HPDE6-E6E7 (cell line): ENCODE measurements around the gene NCDN.
"Not testable (repeated sequence)": the region's sequence is repeated elsewhere in the genome, so short reads cannot be mapped to it uniquely, and the experiment has no call there.

Source experiments
- DNase-seq: peaks from one replicate; pipeline ENCODE4 v3.0.0; 2011; ENCODE audit warnings: missing footprints; ENCODE audit errors: extremely low spot score

The NCDN gene

DNA sequence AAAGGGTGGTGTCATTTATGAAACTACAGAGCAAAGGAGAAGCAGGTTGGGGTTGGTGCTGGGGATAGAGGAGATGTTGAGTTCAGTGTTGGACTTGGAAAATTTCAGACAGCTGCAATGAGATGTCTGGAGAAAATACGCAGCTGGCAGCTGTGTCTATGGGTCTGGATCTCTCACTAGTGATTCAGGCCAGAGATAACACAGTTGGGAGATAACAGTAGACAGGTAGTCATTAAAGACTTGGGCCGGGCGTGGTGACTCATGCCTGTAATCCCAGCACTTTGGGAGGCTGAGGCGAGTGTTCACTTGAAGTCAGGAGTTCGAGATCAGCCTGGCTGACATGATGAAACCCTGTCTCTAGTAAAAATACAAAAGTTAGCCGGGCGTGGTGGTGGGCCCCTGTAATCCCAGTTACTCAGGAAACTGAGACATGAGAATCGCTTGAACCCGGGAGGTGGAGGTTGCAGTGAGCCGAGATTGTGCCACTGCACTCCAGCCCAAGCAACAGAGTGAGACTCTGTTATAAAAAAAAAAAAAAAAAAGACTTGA is 13.1 kb downstream of the NCDN start:
- no peak for DNase-seq

DNA sequence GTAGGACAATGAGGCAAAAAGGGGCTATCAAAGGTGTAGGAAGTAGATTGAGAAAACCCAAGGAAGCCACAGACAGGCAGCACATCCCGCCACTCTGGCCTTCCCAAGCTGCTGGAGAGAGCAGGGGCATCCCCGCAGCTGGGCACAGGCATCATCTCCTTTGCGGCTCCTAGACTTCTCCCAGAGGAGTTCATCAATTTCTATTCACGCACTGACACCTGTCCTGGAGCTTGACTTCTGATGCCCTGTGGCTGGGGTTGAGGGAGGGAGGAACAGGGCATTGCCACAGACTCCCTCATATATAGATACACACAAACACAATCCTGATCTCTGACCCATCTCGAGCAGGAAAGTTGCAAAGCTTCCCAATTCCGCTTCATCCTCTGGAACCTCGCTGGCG is 13.7 kb downstream of the NCDN start:
- DNase-seq: no peak

DNA sequence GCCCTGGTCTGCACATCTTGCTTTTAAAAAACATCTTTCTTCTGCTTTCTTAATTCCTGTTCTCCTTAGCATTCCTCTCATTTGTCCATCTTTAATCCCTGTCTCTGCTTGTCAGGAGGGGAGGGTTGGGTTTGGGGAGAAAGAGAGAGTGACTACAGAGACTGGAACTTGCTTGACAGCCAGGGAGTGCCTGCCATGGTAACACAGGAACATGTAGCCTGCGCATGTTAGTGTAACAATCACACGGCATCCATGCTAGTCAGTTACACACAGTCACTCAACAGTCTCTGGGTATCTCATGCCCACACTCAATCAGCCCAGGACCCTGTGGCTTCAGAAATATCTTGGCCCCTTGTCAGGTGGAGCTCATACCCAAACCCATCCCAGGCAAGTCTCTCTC is 14.7 kb downstream of the NCDN start:
- no peak for DNase-seq

DNA sequence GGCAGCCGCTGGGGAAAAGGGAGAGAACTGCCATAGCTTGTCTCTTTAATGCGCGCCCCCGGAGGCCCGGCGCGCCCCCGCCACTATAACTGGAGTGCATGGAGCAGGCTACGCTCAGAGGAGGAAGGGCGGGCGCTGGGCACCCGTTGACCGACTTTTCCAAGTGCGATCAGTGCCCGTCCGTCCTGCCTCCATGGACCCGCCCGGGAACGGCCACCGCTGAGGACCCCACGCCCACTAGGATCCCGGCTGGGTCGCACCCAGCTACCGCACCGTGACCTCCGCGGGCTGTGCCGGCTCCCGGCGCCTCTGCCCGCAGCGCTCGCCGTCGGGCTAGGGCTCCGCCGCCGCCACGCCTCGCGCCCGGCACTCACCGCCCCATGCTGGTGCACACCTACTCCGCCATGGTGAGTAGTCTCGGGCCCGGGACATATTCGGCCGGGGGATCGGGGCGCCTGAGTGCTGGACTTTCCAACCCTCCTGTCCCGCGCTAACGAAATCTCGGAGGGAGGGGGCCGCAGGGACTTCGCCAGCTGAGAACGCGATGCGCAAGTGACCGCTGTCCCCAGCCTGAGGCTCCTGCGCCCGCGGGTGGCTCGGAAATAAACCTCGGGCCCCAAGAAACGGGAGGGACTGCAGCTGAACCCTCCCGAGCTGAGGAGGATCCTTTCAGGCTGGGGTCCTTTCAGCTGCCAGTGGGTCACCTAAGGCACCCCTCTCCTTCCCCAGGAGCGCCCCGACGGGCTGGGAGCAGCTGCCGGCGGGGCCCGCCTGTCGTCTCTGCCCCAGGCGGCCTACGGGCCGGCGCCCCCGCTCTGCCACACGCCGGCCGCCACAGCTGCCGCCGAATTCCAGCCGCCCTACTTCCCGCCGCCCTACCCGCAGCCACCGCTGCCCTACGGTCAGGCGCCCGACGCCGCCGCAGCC is 15.9 kb downstream of the NCDN start, which contains the start of gene TFAP2E:
TSS of gene TFAP2E (plus strand) at position 117 of the 927 bp plus-strand sequence. CDS start at position 381, 264 bp downstream.
- DNase-seq: peak; percentile 44

DNA sequence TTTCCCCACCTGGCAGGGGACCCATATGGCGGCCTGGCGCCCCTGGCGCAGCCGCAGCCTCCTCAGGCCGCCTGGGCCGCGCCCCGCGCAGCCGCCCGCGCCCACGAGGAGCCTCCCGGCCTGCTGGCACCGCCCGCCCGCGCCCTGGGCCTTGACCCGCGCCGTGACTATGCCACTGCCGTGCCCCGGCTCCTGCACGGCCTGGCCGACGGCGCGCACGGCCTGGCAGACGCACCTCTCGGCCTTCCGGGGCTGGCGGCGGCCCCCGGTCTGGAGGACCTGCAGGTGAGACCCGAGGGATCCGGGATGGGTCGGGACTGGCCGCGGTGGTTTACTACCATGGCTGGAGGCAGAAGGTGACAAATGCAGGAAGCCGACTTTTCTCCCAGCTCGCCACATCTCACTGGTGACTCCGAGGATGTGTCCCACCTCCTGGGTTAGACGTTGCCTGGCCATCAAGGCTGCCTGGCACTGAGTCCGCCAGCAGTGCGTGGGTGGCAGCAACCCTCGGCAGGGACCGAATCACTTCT is 16.6 kb downstream of the NCDN start:
- DNase-seq: no peak

DNA sequence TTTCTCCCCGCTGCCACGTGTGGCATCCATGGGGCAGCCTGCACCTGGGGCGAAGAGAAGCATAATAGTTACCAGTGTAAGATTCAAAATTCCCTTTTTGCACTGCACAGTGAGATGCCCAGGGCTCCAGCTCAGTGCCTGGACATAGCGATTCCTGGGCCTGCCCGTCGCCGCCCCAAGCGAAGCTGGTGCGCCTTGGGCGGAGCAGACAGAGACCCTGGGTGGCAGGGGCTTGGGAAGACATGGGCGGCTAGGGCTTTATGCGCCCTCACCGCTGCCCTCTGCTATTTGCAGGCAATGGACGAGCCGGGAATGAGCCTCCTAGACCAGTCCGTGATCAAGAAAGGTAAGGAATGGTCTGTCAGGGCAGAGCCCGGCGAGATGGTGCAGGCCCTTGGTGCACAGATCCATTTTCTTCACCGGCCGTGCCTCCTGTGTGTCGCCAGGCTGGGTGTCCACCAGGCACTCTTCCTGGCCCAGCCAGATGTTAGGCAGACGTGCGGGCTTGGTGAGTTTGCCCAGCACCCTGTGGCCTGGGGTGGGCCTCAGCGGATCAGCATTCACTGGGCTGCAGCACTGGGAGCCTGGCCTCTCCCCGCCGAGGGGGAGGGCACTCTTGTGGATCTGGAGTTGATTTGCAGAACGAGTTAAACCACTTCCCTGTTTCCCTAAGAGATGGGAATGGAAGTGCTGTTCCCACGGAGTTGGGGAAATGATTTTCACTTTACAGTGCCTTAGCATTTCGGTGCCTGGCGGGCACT is 17.2 kb downstream of the NCDN start:
- no peak for DNase-seq

DNA sequence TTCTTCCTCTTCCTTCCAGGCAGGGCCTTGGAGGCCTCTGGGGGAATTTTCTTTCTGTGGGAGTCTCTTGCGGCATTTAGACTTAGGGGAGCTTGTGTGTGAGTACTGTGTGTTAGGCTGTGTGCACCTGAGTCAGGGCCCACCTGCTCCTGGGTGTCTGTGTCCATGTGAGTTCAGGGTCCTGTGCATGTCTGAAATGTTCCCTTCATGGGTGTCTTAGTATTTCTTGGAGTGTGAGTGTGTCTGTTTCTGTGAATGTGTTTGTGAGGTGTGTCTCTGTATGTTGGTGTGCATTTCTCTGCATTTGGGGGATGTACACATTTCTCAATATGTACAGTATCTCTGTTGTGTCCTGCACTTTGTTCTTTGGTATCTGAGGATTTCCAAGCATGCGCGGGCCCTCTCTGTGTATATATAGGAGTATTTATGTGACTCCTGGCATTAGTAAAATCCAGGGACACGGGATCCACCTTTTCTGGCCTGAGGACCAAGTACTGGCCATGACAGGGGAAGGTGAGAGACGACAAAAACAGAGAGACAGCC is 17.9 kb downstream of the NCDN start:
- no peak for DNase-seq

DNA sequence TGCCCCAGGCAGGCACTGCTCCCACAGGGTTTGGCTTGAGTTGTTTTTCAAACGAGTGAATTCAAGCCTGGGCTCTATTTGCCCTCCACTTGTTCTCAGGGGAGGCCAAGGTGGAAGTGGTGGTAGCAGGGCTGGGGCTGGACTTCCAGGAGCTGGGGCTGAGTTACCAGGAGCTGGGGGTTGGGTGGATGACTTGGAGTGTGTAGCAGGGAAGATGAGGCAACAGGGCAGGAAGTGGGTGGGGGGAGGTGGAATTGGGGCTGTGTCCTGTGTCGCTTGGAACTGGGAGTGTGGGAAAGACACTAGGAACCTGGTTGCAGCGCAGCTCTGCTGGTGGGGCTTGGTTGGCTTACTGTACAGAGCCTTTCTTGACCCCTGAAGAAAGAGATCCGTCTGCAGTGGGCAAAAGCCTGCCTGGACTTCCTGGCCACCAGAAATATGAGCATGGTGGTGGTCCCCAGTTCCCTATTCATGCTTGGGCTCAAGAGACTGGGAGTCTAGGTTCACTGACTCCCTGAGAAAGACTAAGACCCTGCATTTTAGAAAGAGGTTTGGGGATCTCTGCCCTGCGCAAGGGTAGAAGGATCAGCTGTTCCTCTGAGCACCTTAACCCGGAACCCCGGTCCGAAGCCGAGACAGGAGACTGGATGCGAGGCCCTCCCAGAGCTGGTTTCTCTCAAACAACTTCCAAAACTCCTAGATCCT is 18.6 kb downstream of the NCDN start:
- DNase-seq: no peak

DNA sequence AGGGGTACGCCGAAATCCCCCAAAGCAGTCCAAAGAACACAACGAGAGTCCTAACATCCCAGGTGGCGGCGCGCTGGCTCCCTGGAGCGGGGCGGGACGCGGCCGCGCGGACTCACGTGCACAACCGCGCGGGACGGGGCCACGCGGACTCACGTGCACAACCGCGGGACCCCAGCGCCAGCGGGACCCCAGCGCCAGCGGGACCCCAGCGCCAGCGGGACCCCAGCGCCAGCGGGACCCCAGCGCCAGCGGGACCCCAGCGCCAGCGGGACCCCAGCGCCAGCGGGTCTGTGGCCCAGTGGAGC is 19.1 kb downstream of the NCDN start:
- not testable (repeated sequence) for DNase-seq

DNA sequence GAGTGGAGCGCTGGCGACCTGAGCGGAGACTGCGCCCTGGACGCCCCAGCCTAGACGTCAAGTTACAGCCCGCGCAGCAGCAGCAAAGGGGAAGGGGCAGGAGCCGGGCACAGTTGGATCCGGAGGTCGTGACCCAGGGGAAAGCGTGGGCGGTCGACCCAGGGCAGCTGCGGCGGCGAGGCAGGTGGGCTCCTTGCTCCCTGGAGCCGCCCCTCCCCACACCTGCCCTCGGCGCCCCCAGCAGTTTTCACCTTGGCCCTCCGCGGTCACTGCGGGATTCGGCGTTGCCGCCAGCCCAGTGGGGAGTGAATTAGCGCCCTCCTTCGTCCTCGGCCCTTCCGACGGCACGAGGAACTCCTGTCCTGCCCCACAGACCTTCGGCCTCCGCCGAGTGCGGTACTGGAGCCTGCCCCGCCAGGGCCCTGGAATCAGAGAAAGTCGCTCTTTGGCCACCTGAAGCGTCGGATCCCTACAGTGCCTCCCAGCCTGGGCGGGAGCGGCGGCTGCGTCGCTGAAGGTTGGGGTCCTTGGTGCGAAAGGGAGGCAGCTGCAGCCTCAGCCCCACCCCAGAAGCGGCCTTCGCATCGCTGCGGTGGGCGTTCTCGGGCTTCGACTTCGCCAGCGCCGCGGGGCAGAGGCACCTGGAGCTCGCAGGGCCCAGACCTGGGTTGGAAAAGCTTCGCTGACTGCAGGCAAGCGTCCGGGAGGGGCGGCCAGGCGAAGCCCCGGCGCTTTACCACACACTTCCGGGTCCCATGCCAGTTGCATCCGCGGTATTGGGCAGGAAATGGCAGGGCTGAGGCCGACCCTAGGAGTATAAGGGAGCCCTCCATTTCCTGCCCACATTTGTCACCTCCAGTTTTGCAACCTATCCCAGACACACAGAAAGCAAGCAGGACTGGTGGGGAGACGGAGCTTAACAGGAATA is 19.7 kb downstream of the NCDN start:
- no peak for DNase-seq

DNA sequence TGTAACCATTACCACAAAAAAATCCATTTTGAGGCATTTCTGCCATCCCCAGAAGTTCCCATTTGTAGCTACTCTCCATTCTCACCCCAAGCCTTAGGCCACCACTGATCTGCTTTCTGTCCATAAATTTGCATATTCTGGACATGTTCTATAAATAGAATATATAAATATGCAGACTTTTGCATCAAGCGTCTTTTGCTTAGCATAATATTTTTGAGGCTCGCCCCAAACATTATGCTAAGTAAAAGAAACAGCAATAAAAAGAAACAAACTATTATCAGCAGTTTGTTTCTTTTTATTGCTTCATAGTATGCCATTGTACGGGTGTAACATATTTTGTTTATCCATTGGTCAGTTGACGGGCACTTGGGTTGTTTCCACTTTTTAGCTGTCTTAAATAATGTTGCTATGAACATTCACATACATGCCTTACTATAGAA is 23.4 kb downstream of the NCDN start:
- no peak for DNase-seq

DNA sequence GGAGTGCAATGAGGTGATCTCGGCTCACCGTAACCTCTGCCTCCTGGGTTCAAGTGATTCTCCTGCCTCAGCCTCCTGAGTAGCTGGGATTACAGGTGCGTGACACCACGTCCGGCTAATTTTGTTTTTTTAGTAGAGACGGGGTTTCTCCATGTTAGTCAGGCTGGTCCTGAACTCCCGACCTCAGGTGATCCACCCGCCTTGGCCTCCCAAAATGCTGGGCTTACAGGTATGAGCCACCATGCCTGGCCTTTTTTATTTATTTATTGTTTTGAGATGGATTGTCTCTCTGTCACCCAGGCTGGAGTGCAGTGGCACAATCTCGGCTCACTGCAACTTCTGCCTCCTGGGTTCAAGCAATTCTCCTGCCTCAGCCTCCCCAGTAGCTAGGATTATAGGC is 24.0 kb downstream of the NCDN start:
- not testable (repeated sequence) for DNase-seq

DNA sequence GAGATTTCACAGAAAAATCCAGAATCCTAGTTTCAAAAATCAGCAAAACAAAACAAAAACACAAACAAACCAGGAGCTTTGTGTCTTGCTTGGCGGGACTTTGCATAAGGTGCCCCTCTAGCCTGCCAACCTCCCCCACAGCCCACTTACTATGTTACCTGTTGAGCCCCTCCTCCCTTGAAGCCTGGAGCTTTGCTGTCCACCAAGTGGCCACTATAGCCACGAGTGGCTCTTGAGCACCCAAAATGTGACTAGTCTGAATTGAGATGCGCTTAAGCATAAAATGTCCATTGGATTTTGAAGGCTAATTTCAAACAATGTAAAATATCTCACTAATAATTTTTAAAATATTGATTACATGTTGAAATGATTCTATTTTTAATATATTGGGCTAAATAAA is 27.7 kb downstream of the NCDN start:
- no peak for DNase-seq

DNA sequence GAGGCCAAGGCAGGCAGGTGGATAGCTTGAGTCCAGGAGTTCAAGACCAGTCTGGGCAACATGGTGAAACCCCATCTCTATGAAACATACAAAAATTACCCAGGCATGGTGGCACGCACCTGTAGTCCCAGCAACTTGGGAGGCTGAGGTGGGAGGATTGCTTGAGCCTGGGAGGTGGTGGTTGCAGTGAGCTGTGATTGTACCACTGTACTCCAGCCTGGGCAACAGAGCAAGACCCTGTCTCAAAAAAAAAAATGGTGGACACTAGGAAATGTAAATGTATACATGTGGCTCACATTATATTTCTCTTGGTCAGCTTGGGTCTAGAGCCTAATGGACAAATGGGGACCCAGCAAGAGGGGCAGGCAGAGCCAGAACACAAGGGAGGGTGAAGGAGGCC is 28.2 kb downstream of the NCDN start:
- DNase-seq: not testable (repeated sequence)

DNA sequence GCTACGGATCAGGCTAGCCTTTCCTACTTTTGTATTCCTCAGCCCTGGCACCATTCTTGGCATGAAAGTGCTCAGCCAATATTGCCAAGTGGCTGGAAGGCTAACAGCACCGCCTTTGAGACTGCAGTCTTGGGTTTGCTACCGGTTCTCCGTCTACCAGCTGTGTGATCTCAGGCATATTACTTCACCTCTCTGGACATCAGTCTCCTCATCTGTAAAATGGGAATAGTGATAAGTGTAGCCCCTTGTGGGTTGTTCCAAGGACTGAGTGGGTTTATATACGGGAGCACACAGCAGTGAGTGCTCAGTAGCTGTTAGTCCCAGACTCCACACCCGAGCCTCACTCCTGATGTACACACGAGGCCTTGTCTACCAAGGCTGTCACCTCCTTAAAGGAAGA is 29.2 kb downstream of the NCDN start:
- no peak for DNase-seq

DNA sequence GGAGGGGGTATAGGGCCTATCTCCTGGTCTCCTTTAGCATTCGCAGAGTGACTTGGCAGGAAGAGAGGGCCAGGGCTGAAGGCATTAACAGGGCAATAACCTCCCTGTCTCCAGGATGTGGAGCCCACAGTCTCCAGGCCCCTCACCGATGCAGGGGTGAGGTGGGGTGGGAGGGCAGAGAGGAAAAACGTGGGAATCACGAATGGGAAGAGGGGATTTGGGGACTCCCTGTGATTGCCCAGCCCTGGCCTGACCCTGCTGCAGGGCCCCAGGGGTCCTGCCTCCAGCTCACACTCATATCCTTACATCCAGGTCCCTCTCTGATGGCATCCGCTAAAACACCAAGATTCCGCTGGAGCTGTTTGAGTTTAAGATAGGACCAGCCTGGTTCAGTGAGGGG is 30.1 kb downstream of the NCDN start:
- no peak for DNase-seq

DNA sequence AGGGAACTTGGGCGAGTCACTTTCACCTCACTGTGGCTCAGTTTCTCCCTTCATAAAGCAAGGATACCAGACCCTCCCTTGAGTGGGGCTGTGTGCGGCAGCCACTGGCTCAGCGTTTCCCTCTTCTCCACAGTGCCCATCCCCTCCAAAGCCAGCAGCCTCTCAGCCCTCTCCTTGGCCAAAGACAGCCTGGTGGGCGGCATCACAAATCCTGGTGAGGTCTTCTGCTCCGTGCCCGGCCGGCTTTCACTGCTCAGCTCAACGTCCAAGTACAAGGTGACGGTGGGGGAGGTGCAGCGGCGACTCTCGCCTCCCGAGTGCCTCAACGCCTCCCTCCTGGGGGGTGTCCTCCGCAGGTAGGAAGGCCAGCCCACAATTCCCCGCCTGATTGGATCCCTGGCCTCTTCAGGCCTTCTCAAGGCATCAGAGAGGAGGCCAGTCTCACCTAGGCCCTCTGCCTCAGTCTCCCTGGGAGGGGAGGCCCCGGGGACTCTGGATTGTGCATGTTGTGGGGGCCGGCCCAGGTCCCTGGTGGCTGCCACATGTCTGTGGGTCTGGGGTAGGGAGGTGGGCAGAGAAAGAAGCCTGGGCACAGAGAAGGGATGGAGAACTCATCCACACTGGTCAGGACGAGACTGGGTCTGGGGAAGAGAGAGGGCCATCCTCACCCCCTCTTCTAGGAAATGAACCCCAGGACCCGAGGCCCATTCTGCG is 30.8 kb downstream of the NCDN start:
- no peak for DNase-seq

DNA sequence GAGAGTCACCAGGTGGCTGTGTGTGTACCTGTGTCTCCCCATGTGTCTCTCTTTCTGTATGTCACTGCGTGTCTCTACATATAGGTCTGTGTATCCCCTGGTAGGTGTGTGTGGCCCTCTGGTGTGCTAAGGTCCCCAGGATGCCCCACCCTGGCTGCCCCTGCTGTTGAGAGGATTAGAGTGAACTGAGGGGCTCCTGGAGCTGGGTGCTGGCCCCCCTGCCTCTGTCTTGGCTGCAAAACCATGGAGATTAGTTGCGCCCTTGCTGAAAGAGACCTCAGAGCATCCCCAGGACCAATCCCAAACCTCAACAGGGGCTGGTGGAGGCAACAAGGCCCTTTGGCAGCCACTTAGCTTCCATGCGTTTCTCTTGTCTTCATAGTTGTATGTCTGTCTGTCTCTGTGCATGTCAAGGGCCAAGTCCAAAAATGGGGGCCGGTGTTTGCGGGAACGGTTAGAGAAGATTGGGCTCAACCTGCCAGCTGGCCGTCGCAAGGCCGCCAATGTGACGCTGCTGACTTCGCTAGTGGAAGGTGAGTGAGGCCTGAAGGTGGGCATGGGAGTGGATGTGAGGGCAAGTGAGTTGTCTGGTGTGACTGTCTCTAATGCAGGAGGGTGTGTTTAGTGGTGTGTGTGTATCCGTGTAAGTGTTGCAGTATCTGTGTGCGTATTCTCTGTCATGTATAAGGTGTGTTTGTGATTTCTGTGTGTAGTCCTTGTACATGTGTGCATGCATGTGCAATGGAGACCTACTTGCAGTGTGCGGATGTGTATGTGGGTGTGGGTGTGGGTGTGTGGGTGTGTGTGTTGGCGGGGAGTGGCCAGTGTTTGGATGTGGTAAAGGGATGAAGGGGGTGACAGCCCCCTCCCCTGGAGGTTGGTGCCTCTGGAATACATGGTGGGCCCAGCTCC is 32.2 kb downstream of the NCDN start:
- no peak for DNase-seq
